AG09309 (cell line): ENCODE measurements around the gene FGF3.

Experiments used
- DNase-seq: peaks from one replicate; pipeline ENCODE4 v3.0.0-alpha.2; 2010; ENCODE audit warnings: low read depth
- H3K4me3 ChIP-seq: 2 replicates; pipeline ENCODE4 v1.5.1; 2011; ENCODE audit warnings: mild to moderate bottlenecking, low read depth, low read length, moderate library complexity; ENCODE audit not compliant: control insufficient read depth
- TF ChIP-seq, protein P1 (sequence below): IDR thresholded peaks from 2 replicates; pipeline ENCODE4 v1.5.1; 2011; ENCODE audit warnings: mild to moderate bottlenecking, low read depth, low read length, inconsistent platforms; ENCODE audit not compliant: insufficient read depth, control insufficient read depth; ENCODE audit errors: missing control alignments

FGF3 gene

GRCh38 chr11:69831985-69832384 is 12.8 kb upstream of the FGF3 start:
- no peak for DNase-seq
- H3K4me3 ChIP-seq = no peak overlapping the region
- TF ChIP-seq, protein P1, sequence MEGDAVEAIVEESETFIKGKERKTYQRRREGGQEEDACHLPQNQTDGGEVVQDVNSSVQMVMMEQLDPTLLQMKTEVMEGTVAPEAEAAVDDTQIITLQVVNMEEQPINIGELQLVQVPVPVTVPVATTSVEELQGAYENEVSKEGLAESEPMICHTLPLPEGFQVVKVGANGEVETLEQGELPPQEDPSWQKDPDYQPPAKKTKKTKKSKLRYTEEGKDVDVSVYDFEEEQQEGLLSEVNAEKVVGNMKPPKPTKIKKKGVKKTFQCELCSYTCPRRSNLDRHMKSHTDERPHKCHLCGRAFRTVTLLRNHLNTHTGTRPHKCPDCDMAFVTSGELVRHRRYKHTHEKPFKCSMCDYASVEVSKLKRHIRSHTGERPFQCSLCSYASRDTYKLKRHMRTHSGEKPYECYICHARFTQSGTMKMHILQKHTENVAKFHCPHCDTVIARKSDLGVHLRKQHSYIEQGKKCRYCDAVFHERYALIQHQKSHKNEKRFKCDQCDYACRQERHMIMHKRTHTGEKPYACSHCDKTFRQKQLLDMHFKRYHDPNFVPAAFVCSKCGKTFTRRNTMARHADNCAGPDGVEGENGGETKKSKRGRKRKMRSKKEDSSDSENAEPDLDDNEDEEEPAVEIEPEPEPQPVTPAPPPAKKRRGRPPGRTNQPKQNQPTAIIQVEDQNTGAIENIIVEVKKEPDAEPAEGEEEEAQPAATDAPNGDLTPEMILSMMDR = no peak

DNA sequence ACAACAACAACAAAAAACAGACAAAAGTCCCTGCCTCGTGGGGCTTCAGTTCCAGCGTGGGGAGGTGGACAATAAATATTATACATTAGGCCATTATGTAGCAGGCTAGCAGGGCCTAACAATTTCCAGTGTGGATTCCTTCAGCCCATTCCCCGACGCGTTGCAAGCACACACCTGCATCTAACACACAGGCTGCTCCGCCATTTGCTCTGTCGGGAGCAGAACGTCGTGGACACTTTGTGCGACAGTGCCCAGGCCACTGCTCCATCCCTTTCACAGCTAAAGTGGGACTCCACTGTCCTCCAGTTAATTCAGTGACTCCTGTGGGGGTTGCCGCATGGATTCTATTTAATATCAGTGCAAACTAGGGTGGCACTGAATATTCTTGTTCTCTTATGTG is 10.9 kb upstream of the FGF3 start:
- TF ChIP-seq, protein P1 = no peak
- no peak for DNase-seq
- H3K4me3 ChIP-seq = no peak overlapping the region

GRCh38 chr11:69828971-69829344 is 9.7 kb upstream of the FGF3 start:
- TF ChIP-seq, protein P1 = no peak
- DNase-seq = no peak

DNA sequence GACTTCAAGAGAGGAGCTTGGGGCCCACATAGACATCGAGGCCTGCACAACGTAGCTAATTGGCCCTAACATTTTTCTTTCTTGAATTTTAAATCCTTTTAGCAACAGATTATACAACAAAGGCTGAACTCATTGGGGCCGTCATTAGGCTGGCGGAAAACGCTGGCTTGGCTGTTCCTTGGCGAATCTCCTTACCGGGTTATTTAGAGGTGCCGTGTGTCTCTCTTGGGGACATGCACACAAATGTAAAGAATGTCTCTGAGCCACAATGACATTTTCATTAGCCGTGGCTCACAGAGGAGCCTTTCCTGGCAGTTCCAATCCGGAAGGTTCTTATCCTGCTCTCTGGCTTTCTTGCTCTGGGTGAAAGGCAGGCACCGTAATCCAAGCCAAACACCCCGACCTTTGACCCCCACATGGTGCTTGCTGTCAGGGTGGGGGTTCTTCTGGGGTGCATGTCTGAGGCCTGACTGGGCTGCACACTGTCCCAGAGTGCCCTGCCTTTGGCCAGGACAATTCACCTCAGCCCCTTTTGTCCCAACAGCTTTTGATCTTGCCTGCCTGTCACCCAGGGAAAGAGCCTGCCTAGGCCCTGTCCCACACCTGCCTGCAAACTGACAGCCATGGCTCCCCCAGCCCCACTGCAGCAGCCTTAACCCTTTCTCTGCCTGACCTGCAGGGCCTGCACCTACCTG is 9.2 kb upstream of the FGF3 start:
- no peak overlapping the region for H3K4me3 ChIP-seq
- DNase-seq = no peak

More at GRCh38 chr11:69828971-69829344, 9.7 kb upstream of the FGF3 start:
- no peak overlapping the region for H3K4me3 ChIP-seq

GRCh38 chr11:69826773-69827172 is 7.6 kb upstream of the FGF3 start:
- TF ChIP-seq, protein P1 = no peak
- H3K4me3 ChIP-seq = no peak overlapping the region
- DNase-seq = no peak

More for the DNA sequence above, 9.2 kb upstream of the FGF3 start:
- TF ChIP-seq, protein P1 = no peak

DNA sequence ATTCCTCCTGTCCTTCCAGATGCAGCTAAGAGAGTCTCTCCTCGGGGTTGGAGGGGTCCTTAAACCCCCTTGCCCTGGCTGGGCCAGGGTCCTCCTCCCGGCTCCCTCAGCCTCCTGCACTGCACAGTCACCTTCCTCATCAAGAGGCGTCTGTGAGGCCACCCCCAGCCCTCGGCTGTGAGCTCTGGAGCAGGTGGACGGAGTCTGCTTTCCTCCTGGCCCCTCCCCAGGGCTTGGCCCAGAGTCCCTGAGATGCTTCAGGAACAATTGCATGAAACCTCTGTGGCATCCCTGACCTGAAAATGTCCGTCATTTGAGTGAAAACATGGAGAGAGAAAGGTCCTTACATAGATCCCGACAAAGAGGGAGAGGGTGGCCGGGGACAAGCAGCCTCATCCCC is 6.7 kb upstream of the FGF3 start:
- TF ChIP-seq, protein P1 = no peak
- H3K4me3 ChIP-seq = no peak overlapping the region
- DNase-seq = no peak
